HEK293T (cell line): ENCODE results near the gene CCDC83.
A peak's percentile ranks its signal among the peaks of the same experiment; 100 is the strongest.
"Not testable (repeated sequence)": the region's sequence is repeated elsewhere in the genome, so short reads cannot be mapped to it uniquely, and the experiment has no call there.

Experiments
- CTCF ChIA-PET: fragments of 350-600 bp; formaldehyde crosslinking; extraction: SDS; loops from one replicate; lab custom pipeline; 2021; ENCODE audit warnings: antibody characterized with exemption, inconsistent platforms; lab: Yijun Ruan, JAX
- POLR2A ChIA-PET: fragments of 350-600 bp; formaldehyde crosslinking; extraction: SDS; loops from one replicate; lab custom pipeline; 2020; ENCODE audit warnings: antibody characterized with exemption, inconsistent platforms; lab: Yijun Ruan, JAX
- DNase-seq: peaks from one replicate; pipeline ENCODE4 v3.0.0; 2012; ENCODE audit warnings: mixed read lengths; ENCODE audit errors: extremely low spot score
- ARNT ChIP-seq: fragments of 450-650 bp; IDR thresholded peaks from 2 replicates; pipeline ENCODE4 v1.6.1; 2017; ENCODE audit warnings: mild to moderate bottlenecking
- BHLHE40 ChIP-seq: fragments of 450-650 bp; IDR thresholded peaks from 2 replicates; pipeline ENCODE4 v1.6.1; 2016; ENCODE audit warnings: mild to moderate bottlenecking, moderate library complexity, borderline replicate concordance
- CTBP1 ChIP-seq: fragments of 450-650 bp; IDR thresholded peaks from 2 replicates; pipeline ENCODE4 v1.6.1; 2016; ENCODE audit warnings: borderline replicate concordance
- ELF4 ChIP-seq: fragments of 450-650 bp; IDR thresholded peaks from 2 replicates; pipeline ENCODE4 v1.6.1; 2017; ENCODE audit warnings: antibody characterized with exemption
- FOXA1 ChIP-seq: fragments of 450-650 bp; IDR thresholded peaks from 2 replicates; pipeline ENCODE4 v1.6.1; 2016; ENCODE audit warnings: mild to moderate bottlenecking
- FOXK2 ChIP-seq: fragments of 450-650 bp; IDR thresholded peaks from 2 replicates; pipeline ENCODE4 v1.6.1; 2016; ENCODE audit warnings: mild to moderate bottlenecking
- FOXM1 ChIP-seq: fragments of 450-650 bp; IDR thresholded peaks from 2 replicates; pipeline ENCODE4 v1.6.1; 2017; ENCODE audit warnings: mild to moderate bottlenecking, borderline replicate concordance
- HDGF ChIP-seq: fragments of 450-650 bp; IDR thresholded peaks from 2 replicates; pipeline ENCODE4 v1.6.1; 2017; ENCODE audit warnings: antibody characterized with exemption, borderline replicate concordance
- L3MBTL2 ChIP-seq: fragments of 450-650 bp; conservative IDR thresholded peaks from 2 replicates; pipeline ENCODE4 v1.6.1; 2016; ENCODE audit warnings: mild to moderate bottlenecking
- LEF1 ChIP-seq: fragments of 450-650 bp; IDR thresholded peaks from 2 replicates; pipeline ENCODE4 v1.6.1; 2017; ENCODE audit warnings: mild to moderate bottlenecking, borderline replicate concordance
- NFRKB ChIP-seq: fragments of 450-650 bp; IDR thresholded peaks from 2 replicates; pipeline ENCODE4 v1.6.1; 2016; ENCODE audit warnings: mild to moderate bottlenecking, moderate library complexity
- PKNOX1 ChIP-seq: fragments of 450-650 bp; IDR thresholded peaks from 2 replicates; pipeline ENCODE4 v1.6.1; 2016
- SP1 ChIP-seq: fragments of 450-650 bp; IDR thresholded peaks from 2 replicates; pipeline ENCODE4 v1.6.1; 2017
- SUZ12 ChIP-seq: fragments of 450-650 bp; IDR thresholded peaks from 2 replicates; pipeline ENCODE4 v1.6.1; 2016; ENCODE audit warnings: mild to moderate bottlenecking
- TARDBP ChIP-seq: fragments of 450-650 bp; IDR thresholded peaks from 2 replicates; pipeline ENCODE4 v1.6.1; 2016
- ZNF384 ChIP-seq: fragments of 450-650 bp; IDR thresholded peaks from 2 replicates; pipeline ENCODE4 v1.6.1; 2016

Gene CCDC83

GRCh38 chr11:85848556-85848955 lies 6.6 kb upstream of the CCDC83 start:
- ChIA-PET POLR2A (no interaction called here), CTCF (no interaction called here)
- TF ChIP-seq CTBP1 (no peak), NFRKB (no peak), FOXA1 (no peak), HDGF (no peak), ZNF384 (no peak), PKNOX1 (no peak), ARNT (no peak), L3MBTL2 (no peak), FOXK2 (no peak), BHLHE40 (no peak), TARDBP (no peak), SP1 (no peak), LEF1 (no peak), ELF4 (no peak), SUZ12 (no peak), FOXM1 (no peak)
- DNase-seq: no peak

- DNase-seq, POLR2A ChIA-PET, CTCF ChIA-PET: not testable (repeated sequence)
Observed at GRCh38 chr11:85852754-85853153, 2.4 kb upstream of the CCDC83 start.

- CTCF ChIA-PET, POLR2A ChIA-PET, DNase-seq: not testable (repeated sequence)
Observed at GRCh38 chr11:85853541-85853940, 1.6 kb upstream of the CCDC83 start.

- CTCF ChIA-PET: interaction anchor here (0.8 to 1.5 kb wide), 5 partner anchors 8 to 357 kb away, joined by 3 to 4 read pairs (median 3); no protein-coding TSS in a partner anchor
- DNase-seq: no peak
- no peak for TF ChIP-seq SUZ12
- 0 out of 2 replicates have a peak, but pooled peaks have one; percentile 13 for TF ChIP-seq ZNF384
- TF ChIP-seq ARNT: no peak
- TF ChIP-seq NFRKB: no peak
- POLR2A ChIA-PET: no interaction called here
Observed at GRCh38 chr11:85854212-85854556, 999 bp upstream of the CCDC83 start.

GRCh38 chr11:85854557-85855340 lies 434 bp upstream of the CCDC83 start:
- DNase-seq: peak; percentile 92
- CTCF ChIA-PET: interaction anchor here (0.6 to 1.5 kb wide), 13 partner anchors 9 to 440 kb away, joined by 3 to 7 read pairs (median 3); no protein-coding TSS in a partner anchor
- POLR2A ChIA-PET: no interaction called here
- TF ChIP-seq L3MBTL2: peak; percentile 97
- TF ChIP-seq NFRKB: no peak
- TF ChIP-seq HDGF: no peak
- no peak for TF ChIP-seq PKNOX1

- no peak for TF ChIP-seq HDGF
- no peak for TF ChIP-seq FOXM1
- ChIA-PET CTCF (interaction anchor here (0.6 kb wide), 1 partner anchor 262 kb away, joined by 4 read pairs; no protein-coding TSS in a partner anchor), POLR2A (no interaction called here)
- no peak for DNase-seq
Observed at GRCh38 chr11:85857098-85857497, 1.9 kb downstream of the CCDC83 start.

- DNase-seq, CTCF ChIA-PET, POLR2A ChIA-PET: not testable (repeated sequence)
Observed at GRCh38 chr11:85859541-85859940, 4.4 kb downstream of the CCDC83 start.

- TF ChIP-seq LEF1: no peak
- no peak for TF ChIP-seq FOXA1
- DNase-seq: no peak
- ChIA-PET CTCF (interaction anchor here (0.6 to 0.8 kb wide), 3 partner anchors 8 to 600 kb away, joined by 3 to 4 read pairs (median 3); partner anchors contain the start of gene CCDC83), POLR2A (no interaction called here)
Observed at GRCh38 chr11:85863855-85864254, 8.7 kb downstream of the CCDC83 start.
